K562 (cell line): ENCODE measurements around the gene ZNF587. TPM values are rescaled to one million over a fixed set of nuclear protein-coding genes. Genes with fewer than 3 reads are reported as not detected.

Experiments used
- ARNT ChIP-seq, 2 experiments: fragments of 450-650 bp; IDR thresholded peaks; 2 replicates each; pipeline ENCODE4 v1.6.1; 2016; ENCODE audit warnings: mild to moderate bottlenecking in 1 of 2
- PHB ChIP-seq: fragments of 250-450 bp; sonication (Bioruptor Pico); IDR thresholded peaks from 2 replicates; pipeline ENCODE4 v1.5.0; 2021
- RAD51 ChIP-seq: fragments of 450-650 bp; IDR thresholded peaks from 2 replicates; pipeline ENCODE4 v1.7.1; 2016; ENCODE audit warnings: low read depth, mild to moderate bottlenecking, borderline replicate concordance
- RFX1 ChIP-seq: fragments of 450-650 bp; IDR thresholded peaks from 2 replicates; pipeline ENCODE4 v1.6.1; 2016; ENCODE audit warnings: mild to moderate bottlenecking, moderate library complexity
- SAFB ChIP-seq: fragments of 200-400 bp; formaldehyde crosslinking; IDR thresholded peaks from 2 replicates; pipeline ENCODE4 v1.6.1; 2017; ENCODE audit warnings: low read depth, low read length, borderline replicate concordance
- SAFB2 ChIP-seq: fragments of 200-400 bp; formaldehyde crosslinking; IDR thresholded peaks from 2 replicates; pipeline ENCODE4 v1.6.1; 2018; ENCODE audit warnings: borderline replicate concordance, low read length, low read depth, moderate library complexity; ENCODE audit not compliant: severe bottlenecking
- U2AF2 ChIP-seq: fragments of 200-400 bp; formaldehyde crosslinking; optimal IDR thresholded peaks from 2 replicates; pipeline ENCODE3; 2017; ENCODE audit warnings: low read depth, mild to moderate bottlenecking, low read length
- ZBTB40 ChIP-seq, 2 experiments: fragments of 450-650 bp in 1 of 2; sonication (generic) in 1 of 2; formaldehyde crosslinking in 1 of 2; IDR thresholded peaks; 2 replicates each; pipeline versions ENCODE4 v1.7.1 to v1.9.0; 2016 to 2022; ENCODE audit warnings: inconsistent platforms in 1 of 2, mild to moderate bottlenecking in 1 of 2, missing genetic modification reagents in 1 of 2
- ZNF511 ChIP-seq: sonication (generic); formaldehyde crosslinking; IDR thresholded peaks from 2 replicates; pipeline ENCODE4 v1.8.0; 2022; ENCODE audit warnings: mild to moderate bottlenecking, missing genetic modification reagents
- ZNF668 ChIP-seq: fragments of 250-450 bp; sonication (Bioruptor Pico); IDR thresholded peaks from 2 replicates; pipeline ENCODE4 v1.8.0; 2022; ENCODE audit warnings: mild to moderate bottlenecking, inconsistent platforms
- ZNF699 ChIP-seq: fragments of 250-450 bp; sonication (Bioruptor Pico); IDR thresholded peaks from 2 replicates; pipeline ENCODE4 v1.8.0; 2021; ENCODE audit warnings: mild to moderate bottlenecking, moderate library complexity; ENCODE audit not compliant: insufficient replicate concordance
- polyA plus RNA-seq, 8 experiments: library from polyadenylated mRNA; depleted of rRNA in 4 of 8; stranded (reverse) in 5 of 8; unstranded in 3 of 8; fragments of >200 nt; fragmentation: Nextera tagmentation in 2 of 8; fragmentation: Illumina TruSeq in 1 of 8; extraction: Ambion mirVana in 2 of 8; extraction: Trizol in 1 of 8; gene quantifications; 2 replicates each; pipeline versions ENCODE4 v1.2.1 to v1.2.3, GENCODE V29; 2011 to 2014; ENCODE audit warnings: inconsistent platforms in 1 of 8, missing spikeins in 1 of 8
- total RNA-seq, 7 experiments: library from RNA; depleted of rRNA in 6 of 7; stranded (reverse); fragments of >200 nt in 6 of 7; fragmentation: Illumina TruSeq in 2 of 7; extraction: Trizol in 2 of 7; gene quantifications; 2 replicates each; pipeline versions ENCODE4 v1.2.1 to v1.2.3, GENCODE V29; 2011 to 2021; ENCODE audit warnings: low replicate concordance in 1 of 7
- TF ChIP-seq, protein P1 (sequence below): sonication (generic); formaldehyde crosslinking; IDR thresholded peaks from 2 replicates; pipeline ENCODE4 v1.8.1; 2022; ENCODE audit warnings: missing genetic modification reagents
- TF ChIP-seq, protein P2 (sequence below): fragments of 450-650 bp; formaldehyde crosslinking; IDR thresholded peaks from 2 replicates; pipeline ENCODE4 v1.4.0; 2020; ENCODE audit warnings: mild to moderate bottlenecking
- TF ChIP-seq, protein P3 (sequence below): IDR thresholded peaks from 2 replicates; pipeline ENCODE4 v1.6.1; 2014; ENCODE audit warnings: antibody characterized with exemption

Gene ZNF587
- total and polyA plus RNA-seq, 9 of the 15 experiments (the other 6 are each of a cell fraction or from before 2014, with no cell fraction given): 3.2 to 42.0 (median 24.9) TPM

- TF ChIP-seq, protein P1, sequence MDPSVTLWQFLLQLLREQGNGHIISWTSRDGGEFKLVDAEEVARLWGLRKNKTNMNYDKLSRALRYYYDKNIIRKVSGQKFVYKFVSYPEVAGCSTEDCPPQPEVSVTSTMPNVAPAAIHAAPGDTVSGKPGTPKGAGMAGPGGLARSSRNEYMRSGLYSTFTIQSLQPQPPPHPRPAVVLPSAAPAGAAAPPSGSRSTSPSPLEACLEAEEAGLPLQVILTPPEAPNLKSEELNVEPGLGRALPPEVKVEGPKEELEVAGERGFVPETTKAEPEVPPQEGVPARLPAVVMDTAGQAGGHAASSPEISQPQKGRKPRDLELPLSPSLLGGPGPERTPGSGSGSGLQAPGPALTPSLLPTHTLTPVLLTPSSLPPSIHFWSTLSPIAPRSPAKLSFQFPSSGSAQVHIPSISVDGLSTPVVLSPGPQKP (CRISPR knock-in tag): no peak
- peak; percentile 73 for TF ChIP-seq ZBTB40 (IDR thresholded peaks at IDR 0.05)
- TF ChIP-seq ZBTB40 (CRISPR knock-in tag; IDR thresholded peaks at IDR 0.05): no peak
- no peak for TF ChIP-seq PHB (CRISPR knock-in tag)
- TF ChIP-seq, protein P2, sequence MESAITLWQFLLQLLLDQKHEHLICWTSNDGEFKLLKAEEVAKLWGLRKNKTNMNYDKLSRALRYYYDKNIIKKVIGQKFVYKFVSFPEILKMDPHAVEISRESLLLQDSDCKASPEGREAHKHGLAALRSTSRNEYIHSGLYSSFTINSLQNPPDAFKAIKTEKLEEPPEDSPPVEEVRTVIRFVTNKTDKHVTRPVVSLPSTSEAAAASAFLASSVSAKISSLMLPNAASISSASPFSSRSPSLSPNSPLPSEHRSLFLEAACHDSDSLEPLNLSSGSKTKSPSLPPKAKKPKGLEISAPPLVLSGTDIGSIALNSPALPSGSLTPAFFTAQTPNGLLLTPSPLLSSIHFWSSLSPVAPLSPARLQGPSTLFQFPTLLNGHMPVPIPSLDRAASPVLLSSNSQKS (CRISPR knock-in tag): no peak
- TF ChIP-seq RAD51: peak; percentile 53; the same call in 1 of the 2 replicates
- no peak for TF ChIP-seq ZNF511 (CRISPR knock-in tag)
- TF ChIP-seq ZNF699 (CRISPR knock-in tag): no peak
- no peak for TF ChIP-seq U2AF2
- no peak for TF ChIP-seq ZNF668
- no peak for TF ChIP-seq ARNT (IDR thresholded peaks at IDR 0.05)
- TF ChIP-seq, protein P3, sequence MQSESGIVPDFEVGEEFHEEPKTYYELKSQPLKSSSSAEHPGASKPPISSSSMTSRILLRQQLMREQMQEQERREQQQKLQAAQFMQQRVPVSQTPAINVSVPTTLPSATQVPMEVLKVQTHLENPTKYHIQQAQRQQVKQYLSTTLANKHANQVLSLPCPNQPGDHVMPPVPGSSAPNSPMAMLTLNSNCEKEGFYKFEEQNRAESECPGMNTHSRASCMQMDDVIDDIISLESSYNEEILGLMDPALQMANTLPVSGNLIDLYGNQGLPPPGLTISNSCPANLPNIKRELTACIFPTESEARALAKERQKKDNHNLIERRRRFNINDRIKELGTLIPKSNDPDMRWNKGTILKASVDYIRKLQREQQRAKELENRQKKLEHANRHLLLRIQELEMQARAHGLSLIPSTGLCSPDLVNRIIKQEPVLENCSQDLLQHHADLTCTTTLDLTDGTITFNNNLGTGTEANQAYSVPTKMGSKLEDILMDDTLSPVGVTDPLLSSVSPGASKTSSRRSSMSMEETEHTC: no peak
- TF ChIP-seq SAFB: no peak
- TF ChIP-seq SAFB2: no peak
- TF ChIP-seq RFX1: peak; percentile 20; the same call in 1 of the 2 replicates
These were observed 19.5 kb upstream of the ZNF587 start, which contains the start of gene ZNF587B (continued) for GRCh38 chr19:57830071-57830602.
